Measurements from ENCODE around the gene CCDC196.

CCDC196 gene

GRCh38 chr14:66508846-66509621 lies 22.9 kb downstream of the CCDC196 start:
- in situ Hi-C loops (cut with MboI; ENCODE audit: low pct_unique_long_range_greater_than_20kb, low sequenced_read_pairs, unreplicated experiment) = no loop called here
- DNase-seq (ENCODE audit: low spot score) = peak; percentile 80
- TF ChIP-seq, protein P1, sequence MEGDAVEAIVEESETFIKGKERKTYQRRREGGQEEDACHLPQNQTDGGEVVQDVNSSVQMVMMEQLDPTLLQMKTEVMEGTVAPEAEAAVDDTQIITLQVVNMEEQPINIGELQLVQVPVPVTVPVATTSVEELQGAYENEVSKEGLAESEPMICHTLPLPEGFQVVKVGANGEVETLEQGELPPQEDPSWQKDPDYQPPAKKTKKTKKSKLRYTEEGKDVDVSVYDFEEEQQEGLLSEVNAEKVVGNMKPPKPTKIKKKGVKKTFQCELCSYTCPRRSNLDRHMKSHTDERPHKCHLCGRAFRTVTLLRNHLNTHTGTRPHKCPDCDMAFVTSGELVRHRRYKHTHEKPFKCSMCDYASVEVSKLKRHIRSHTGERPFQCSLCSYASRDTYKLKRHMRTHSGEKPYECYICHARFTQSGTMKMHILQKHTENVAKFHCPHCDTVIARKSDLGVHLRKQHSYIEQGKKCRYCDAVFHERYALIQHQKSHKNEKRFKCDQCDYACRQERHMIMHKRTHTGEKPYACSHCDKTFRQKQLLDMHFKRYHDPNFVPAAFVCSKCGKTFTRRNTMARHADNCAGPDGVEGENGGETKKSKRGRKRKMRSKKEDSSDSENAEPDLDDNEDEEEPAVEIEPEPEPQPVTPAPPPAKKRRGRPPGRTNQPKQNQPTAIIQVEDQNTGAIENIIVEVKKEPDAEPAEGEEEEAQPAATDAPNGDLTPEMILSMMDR (IDR thresholded peaks at IDR 0.05; ENCODE audit: extremely low read depth, insufficient read depth, missing control alignments) = no peak

- in situ Hi-C loops (cut with MboI; ENCODE audit: low pct_unique_long_range_greater_than_20kb, low sequenced_read_pairs, unreplicated experiment) = no loop called here
- no peak for DNase-seq (ENCODE audit: low spot score)
- TF ChIP-seq, protein P1 (IDR thresholded peaks at IDR 0.05; ENCODE audit: extremely low read depth, insufficient read depth, missing control alignments) = no peak
These were observed 23.7 kb downstream of the CCDC196 start for GRCh38 chr14:66509874-66510273.

GRCh38 chr14:66511849-66512248 lies 25.7 kb downstream of the CCDC196 start:
- TF ChIP-seq, protein P1 (IDR thresholded peaks at IDR 0.05; ENCODE audit: extremely low read depth, insufficient read depth, missing control alignments) = no peak
- in situ Hi-C loops (cut with MboI; ENCODE audit: low pct_unique_long_range_greater_than_20kb, low sequenced_read_pairs, unreplicated experiment) = no loop called here
- peak; percentile 10 for DNase-seq (ENCODE audit: low spot score)

DNA sequence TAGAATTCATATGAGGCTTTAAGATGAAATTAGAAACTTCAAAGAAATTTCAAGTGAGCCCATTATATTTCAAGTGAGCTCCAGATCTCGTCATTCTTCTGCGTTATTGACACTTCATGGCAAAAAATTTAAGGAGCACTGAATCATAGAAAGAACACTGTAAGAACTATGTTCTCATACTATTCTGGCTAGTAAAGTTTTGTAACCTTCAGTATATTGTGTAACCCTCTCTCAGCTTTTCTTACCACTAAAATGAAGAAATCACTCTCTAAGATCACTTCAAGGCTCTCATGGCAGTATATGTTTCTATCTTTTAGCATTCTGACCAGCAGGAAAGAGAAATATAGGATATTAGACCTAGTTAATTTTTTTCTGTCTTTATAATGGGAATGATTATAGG lies 28.0 kb downstream of the CCDC196 start:
- no peak for DNase-seq (ENCODE audit: low spot score)
- TF ChIP-seq, protein P1 (IDR thresholded peaks at IDR 0.05; ENCODE audit: extremely low read depth, insufficient read depth, missing control alignments) = no peak
- in situ Hi-C loops (cut with MboI; ENCODE audit: low pct_unique_long_range_greater_than_20kb, low sequenced_read_pairs, unreplicated experiment) = no loop called here

DNA sequence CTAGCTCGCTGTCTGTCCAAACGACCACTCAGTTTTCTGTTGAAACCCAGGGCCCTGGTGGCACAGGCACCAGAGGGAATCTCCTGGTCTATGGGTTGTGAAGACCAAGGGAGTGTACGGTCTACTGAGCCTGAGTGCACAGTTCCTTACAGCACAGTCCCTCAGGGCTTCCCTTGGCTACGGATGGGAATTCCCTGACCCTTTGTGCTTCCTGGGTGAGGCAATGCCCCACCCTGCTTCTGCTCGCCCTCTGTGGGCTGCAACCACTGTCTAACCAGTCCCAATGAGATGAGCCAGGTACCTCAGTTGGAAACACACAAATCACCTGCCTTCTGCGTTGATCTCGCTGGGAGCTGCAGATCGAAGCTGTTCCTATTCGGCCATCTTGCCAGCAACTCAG lies 44.4 kb downstream of the CCDC196 start:
- TF ChIP-seq, protein P1 (IDR thresholded peaks at IDR 0.05; ENCODE audit: extremely low read depth, insufficient read depth, missing control alignments) = no peak
- in situ Hi-C loops (cut with MboI; ENCODE audit: low pct_unique_long_range_greater_than_20kb, low sequenced_read_pairs, unreplicated experiment) = no loop called here
- DNase-seq (ENCODE audit: low spot score) = no peak

DNA sequence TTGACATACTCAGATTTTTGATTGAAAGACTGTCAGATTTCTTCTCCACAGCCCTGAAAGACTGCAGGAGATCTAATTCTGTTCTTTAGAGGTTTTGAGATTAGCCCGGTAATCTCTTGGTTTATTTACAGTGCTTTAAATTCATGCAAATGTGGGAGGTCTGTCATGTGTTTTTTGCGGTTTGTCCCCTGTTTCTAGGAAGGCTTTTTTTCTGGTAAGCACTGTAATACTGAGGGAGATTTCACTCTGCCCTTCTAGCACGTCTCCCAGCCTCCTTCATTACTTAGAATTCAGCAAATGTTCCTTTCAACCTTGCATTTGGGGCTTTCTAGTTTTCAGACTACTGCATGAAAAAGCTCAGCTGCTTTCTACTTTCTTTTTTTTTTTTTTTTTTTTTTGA lies 52.9 kb downstream of the CCDC196 start:
- in situ Hi-C loops (cut with MboI; ENCODE audit: low pct_unique_long_range_greater_than_20kb, low sequenced_read_pairs, unreplicated experiment) = no loop called here
- peak; percentile 24 for DNase-seq (ENCODE audit: low spot score)
- TF ChIP-seq, protein P1 (IDR thresholded peaks at IDR 0.05; ENCODE audit: extremely low read depth, insufficient read depth, missing control alignments) = no peak
